MM.1S (cell line): ENCODE measurements around the gene SBDS.

Experiments used
- CTCF ChIP-seq: fragments of 300-600 bp; sonication (generic); IDR thresholded peaks from 2 replicates; pipeline ENCODE4 v1.5.1; 2016; ENCODE audit warnings: antibody characterized with exemption, low read length, mixed read lengths
- EZH2 ChIP-seq: fragments of 300-600 bp; sonication (generic); optimal IDR thresholded peaks from 2 replicates; pipeline ENCODE3; 2017; ENCODE audit warnings: low read depth, mild to moderate bottlenecking, antibody characterized with exemption, low read length, mixed read lengths
- EZH2phosphoT487 ChIP-seq: fragments of 300-600 bp; sonication (generic); IDR thresholded peaks from 2 replicates; pipeline ENCODE4 v1.6.1; 2018; ENCODE audit warnings: antibody characterized with exemption, low read length

- no peak for TF ChIP-seq CTCF
- no peak for TF ChIP-seq EZH2
- TF ChIP-seq EZH2phosphoT487: no peak
These were observed 24.4 kb upstream of the SBDS start for GRCh38 chr7:67019562-67020390.
